GM18909 (cell line): ENCODE results near the gene FARP1.
"Not testable (repeated sequence)": the region's sequence is repeated elsewhere in the genome, so short reads cannot be mapped to it uniquely, and the experiment has no call there.

Source experiments
- ATAC-seq: cut with Tn5 transposase; IDR thresholded peaks from one replicate; pipeline ENCODE4 v1.9.1; 2021; ENCODE audit warnings: mild to moderate bottlenecking; ENCODE audit not compliant: unreplicated experiment, poor library complexity

The FARP1 gene

DNA sequence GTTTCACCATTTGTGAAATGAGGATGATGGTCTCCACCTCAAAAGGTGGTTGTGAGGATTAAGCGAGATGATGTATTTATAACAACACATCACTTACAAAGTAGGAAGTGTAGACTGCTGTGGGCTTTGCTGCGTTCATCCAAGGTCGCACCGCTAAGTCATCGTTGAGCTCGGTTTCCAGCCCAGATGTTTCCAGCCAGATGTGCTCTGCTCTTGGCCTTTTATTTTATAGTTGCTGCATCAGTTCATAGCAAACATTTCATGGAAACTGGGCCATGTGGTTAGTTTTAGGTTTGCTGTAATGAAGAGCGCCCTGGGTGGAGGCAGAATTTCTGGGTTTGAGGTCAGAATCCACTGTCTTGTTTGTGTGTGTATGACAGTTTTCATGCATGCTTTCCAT, 110.6 kb downstream of the FARP1 start:
- no peak for ATAC-seq

DNA sequence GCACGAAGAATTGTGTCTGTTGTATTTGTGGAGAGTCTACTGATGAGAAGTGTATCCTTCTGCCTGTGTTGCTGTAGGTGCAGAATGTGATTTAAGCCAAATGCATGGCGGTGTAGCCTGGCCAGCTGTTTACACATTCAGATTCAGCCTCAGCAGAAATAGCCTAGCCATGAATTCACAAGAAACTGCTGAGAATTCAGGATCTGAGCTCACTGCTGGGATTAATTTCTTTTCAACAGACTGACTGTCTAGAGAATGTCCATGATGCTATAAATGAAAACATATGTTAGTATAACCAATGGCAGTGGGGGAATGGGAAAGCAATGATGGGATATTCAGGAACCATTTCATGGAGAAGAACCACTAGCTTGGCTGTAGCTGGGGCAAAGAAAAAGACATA, 111.6 kb downstream of the FARP1 start:
- no peak for ATAC-seq

DNA sequence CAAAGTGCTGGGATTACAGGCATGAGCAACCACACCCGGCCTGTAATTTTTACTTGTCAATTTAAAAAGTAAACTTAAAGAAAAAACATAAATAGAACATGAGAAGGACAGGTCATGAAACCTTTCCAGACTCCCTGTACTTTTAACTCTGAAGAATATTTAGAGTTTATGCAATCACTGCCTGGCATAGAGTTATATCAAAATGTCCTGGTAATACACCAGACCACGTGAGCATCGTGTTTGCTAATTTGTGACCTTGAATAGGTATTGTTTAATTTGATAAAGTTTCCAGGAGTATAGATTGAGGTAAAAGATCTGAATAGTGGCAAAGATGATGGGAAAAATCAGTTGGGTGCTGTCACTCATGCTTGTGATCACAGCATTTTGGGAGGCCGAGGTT, 115.3 kb downstream of the FARP1 start:
- ATAC-seq, result no peak

- ATAC-seq, result no peak
Observed at GRCh38 chr13:98260357-98261164, 117.7 kb downstream of the FARP1 start.

GRCh38 chr13:98261165-98261702, 118.3 kb downstream of the FARP1 start:
- ATAC-seq, result no peak

DNA sequence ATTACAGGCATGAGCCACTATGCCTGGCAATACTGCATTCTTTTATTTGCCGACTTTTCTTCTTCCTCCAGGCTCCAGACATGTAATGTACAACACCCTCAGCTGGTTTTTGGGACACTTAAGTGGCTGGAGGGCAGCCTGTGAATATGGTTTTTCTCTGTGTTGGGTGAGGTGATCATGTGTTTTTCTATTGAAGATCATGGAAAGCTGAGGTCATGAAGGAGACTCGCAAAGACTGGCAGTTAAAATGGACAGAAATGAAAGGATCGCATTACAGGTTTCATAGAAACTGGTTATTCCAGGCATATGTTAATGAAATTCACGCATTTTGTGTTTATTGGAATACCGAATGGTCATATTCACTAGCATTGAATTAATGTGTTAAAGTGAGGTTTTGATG, 119.4 kb downstream of the FARP1 start:
- ATAC-seq, result no peak

GRCh38 chr13:98263841-98264240, 120.9 kb downstream of the FARP1 start:
- ATAC-seq, result no peak

DNA sequence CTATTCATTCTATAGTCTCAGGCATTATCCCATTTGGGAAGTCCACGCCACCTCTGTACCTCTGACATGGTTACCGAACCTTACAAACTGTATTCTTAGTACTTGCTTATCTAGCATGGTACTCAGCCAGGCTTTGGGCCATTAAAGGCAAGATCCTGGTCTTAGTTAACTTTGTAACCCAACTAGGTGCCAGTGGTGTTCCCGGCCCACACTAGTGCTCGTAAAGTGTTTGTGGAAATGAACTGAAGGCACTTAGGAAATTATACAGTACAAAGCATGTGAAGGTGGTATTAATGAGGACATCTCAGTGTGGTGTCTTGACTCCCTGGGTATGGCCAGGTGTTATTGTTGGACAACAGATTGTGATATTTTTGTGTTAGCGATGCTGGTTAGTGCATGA, 122.0 kb downstream of the FARP1 start:
- no peak for ATAC-seq

DNA sequence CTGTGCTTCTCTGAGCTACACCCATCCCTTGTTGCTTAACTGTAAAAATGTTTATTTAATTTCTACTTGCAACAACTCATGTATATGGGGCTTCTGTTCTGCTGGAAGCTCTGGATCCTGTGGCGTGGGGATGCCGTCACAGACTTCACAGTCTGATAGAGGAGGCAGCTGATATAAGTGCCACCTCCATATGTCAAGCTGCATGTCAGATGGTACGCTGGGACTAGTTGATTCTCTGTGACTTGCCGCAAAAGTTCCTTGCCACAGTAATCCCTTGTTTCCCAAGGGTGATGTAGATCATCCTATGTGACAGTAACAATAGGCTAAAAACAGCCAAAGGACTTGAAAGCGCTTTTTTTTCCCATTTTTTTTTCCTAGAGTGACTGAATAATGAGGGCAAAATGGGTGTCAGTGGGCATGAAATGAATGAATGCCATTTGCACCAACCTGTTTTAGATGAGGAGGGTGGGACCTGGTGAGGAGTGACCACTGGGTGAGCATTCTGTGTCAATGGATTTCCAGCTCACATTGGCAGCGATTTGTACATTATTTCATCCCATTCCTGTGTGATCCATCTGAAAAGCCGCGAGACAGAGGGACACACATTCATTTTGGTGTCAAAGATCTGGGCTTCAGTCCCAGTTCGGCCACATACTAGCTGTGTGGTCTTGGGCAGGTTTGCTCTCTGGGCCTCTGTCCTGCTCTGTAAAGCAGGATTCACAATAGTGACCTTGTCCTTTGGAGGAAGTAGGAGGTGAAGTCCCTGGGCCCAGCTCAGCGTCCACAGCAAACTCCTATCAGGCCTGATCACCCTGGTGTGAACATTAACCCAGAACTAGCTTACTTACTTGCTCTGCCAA, 123.0 kb downstream of the FARP1 start:
- ATAC-seq, result no peak

DNA sequence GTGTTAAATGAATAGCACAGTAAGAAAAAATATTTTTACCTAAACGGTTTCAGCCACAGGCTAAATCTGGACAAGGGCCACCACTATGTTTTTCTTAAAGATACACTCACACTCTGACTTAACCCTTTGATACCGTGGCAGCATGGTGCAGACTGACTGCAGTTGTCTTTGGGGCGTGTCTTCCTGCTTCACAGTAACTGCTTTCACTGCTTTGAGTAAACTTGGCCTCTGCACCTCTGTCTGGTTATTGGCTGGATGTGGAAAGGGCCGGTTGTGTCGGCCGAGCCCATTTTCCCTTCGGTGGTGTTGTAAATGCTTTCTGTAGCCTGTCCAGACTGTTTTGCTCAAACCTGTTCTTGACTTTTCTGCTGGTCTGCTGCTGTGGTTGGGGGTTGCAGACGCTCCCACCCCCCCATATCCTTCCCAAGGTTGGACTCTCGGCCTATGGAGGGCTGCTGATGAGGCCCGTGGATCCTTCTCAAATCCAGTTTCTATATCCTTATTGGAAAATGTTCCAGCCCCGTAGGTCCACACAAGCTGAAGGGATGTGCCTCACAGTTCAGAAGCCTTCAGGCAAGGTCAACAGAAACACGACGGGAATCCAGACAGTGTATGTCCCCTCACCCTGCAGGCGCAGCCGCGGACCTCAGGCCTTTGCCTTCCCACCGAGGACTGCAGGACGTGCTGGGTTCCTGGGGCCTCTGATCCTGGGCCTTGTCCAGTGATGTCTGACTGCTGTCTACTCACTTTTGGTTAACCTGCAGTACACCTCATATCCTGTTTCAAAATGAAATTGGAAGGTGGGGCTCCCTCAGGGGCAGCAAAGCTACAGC, 124.4 kb downstream of the FARP1 start:
- peak; percentile 82 for ATAC-seq

- no peak for ATAC-seq
Observed at GRCh38 chr13:98269386-98269785, 126.5 kb downstream of the FARP1 start.

GRCh38 chr13:98270819-98271218, 127.9 kb downstream of the FARP1 start:
- ATAC-seq, result no peak

DNA sequence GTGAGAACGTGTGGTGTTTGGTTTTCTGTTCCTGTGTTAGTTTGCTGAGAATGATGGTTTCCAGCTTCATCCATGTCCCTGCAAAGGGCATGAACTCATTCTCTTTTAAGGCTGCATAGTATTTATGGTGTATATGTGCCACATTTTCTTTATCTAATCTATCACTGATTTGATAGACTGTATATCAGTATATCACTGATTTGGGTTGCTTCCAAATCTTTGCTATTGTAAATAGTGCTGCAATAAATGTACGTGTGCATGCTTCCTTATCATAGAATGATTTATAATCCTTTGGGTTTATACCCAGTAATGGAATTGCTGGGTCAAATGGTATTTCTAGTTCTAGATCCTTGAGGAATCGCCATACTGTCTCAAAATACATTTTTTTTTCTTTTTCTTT, 128.8 kb downstream of the FARP1 start:
- ATAC-seq, result not testable (repeated sequence)

DNA sequence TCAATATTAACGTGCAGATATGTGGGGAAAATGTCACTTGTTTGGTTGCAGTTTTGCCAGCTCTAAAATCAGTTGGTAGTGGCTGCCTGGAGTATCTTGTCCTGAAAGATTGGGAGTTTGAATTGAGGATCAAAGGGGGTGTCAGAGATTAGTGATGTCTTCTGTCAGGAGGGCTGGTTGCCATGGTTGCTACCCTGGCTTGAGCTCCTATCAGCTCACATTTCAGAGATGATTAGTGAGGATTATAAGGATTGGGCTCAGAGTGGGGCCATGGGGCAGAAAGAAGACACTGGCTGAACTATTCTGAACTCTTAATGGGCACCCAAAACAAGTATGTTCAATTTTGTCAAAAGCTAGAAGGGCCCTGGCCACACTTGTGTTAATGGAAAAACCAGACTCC, 129.7 kb downstream of the FARP1 start:
- ATAC-seq, result no peak

- no peak for ATAC-seq
Observed at GRCh38 chr13:98273067-98273823, 130.4 kb downstream of the FARP1 start.

- ATAC-seq, result no peak
Observed at GRCh38 chr13:98273824-98274742, 131.2 kb downstream of the FARP1 start.

- ATAC-seq, result no peak
Observed at GRCh38 chr13:98274921-98275487, 132.1 kb downstream of the FARP1 start.

DNA sequence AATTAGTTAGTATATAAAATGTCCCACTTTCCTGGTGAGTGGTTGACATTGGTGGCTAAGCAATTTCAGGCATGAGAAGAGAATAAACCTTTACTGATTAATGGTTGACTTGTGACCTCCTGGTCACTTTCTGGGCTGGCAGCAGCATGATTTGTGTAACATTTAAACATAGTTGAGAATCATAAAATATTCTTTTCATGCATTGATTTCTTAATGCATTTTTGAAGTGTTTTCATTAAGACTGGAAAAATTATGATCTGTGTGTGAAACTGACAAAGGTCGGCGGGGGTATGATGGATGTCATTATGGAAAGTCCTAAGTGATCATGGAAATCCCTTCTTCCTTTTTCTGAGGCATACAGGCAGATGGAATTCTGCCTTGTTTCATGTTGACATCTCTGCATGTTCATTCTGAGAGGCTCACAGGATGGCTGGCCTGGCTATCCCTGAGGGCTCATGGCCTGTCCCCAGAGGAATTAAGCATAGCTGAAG, 132.8 kb downstream of the FARP1 start:
- no peak for ATAC-seq
